NCI-H82 (cell line): ENCODE data around the gene LDHD.
"Not testable (repeated sequence)": the region's sequence is repeated elsewhere in the genome, so short reads cannot be mapped to it uniquely, and the experiment has no call there.

ENCODE experiments used
- DNase-seq: peaks from one replicate; lab custom pipeline; 2025; lab: John Stamatoyannopoulos, UW

The LDHD gene

GRCh38 chr16:75099075-75099667 lies 17.4 kb downstream of the LDHD start:
- DNase-seq, result peak; percentile 73

- DNase-seq, result no peak
These were observed 18.4 kb downstream of the LDHD start for GRCh38 chr16:75097941-75098901.

- no peak for DNase-seq
These were observed 19.3 kb downstream of the LDHD start for GRCh38 chr16:75097191-75097761.

GRCh38 chr16:75096656-75097055 lies 19.9 kb downstream of the LDHD start:
- no peak for DNase-seq

GRCh38 chr16:75095204-75095621 lies 21.4 kb downstream of the LDHD start:
- DNase-seq, result no peak

- no peak for DNase-seq
These were observed 22.7 kb downstream of the LDHD start for GRCh38 chr16:75093598-75094540.

GRCh38 chr16:75092777-75093176 lies 23.8 kb downstream of the LDHD start:
- no peak for DNase-seq

- DNase-seq, result not testable (repeated sequence)
These were observed 25.0 kb downstream of the LDHD start for GRCh38 chr16:75091619-75092018.

- not testable (repeated sequence) for DNase-seq
These were observed 25.7 kb downstream of the LDHD start for GRCh38 chr16:75090899-75091298.

- no peak for DNase-seq
These were observed 26.9 kb downstream of the LDHD start for GRCh38 chr16:75089486-75090202.

- no peak for DNase-seq
These were observed 27.6 kb downstream of the LDHD start for GRCh38 chr16:75088934-75089333.

- no peak for DNase-seq
These were observed 28.4 kb downstream of the LDHD start for GRCh38 chr16:75088216-75088615.

- peak; percentile 67 for DNase-seq
These were observed 29.1 kb downstream of the LDHD start for GRCh38 chr16:75087375-75087979.

GRCh38 chr16:75086688-75087374 lies 29.7 kb downstream of the LDHD start:
- no peak for DNase-seq

- DNase-seq, result no peak
These were observed 30.3 kb downstream of the LDHD start for GRCh38 chr16:75086281-75086680.

- no peak for DNase-seq
These were observed 31.0 kb downstream of the LDHD start for GRCh38 chr16:75085556-75085955.

- DNase-seq, result no peak
These were observed 32.8 kb downstream of the LDHD start for GRCh38 chr16:75083813-75084212.

GRCh38 chr16:75081179-75081859 lies 35.3 kb downstream of the LDHD start:
- no peak for DNase-seq

GRCh38 chr16:75080205-75081029 lies 36.2 kb downstream of the LDHD start:
- DNase-seq, result no peak
